Measurements from ENCODE around the gene CNGA1.

- TF ChIP-seq POLR2A (IDR thresholded peaks at IDR 0.05) = no peak
- TF ChIP-seq CTCF (IDR thresholded peaks at IDR 0.05) = no peak
- TF ChIP-seq POLR2AphosphoS5 (IDR thresholded peaks at IDR 0.05) = no peak
- TF ChIP-seq EP300 (IDR thresholded peaks at IDR 0.05) = no peak
Measured at GRCh38 chr4:48044298-48044697, 27.8 kb upstream of the CNGA1 start.

All from gastroesophageal sphincter (tissue), 3 donors.